ENCODE measurements around the gene CDH4. TPM values are rescaled to one million over a fixed set of nuclear protein-coding genes. Genes with fewer than 3 reads are reported as not detected.

The CDH4 gene
- total RNA-seq, 1 experiment from 2014 or later, result 25.0 TPM

DNA sequence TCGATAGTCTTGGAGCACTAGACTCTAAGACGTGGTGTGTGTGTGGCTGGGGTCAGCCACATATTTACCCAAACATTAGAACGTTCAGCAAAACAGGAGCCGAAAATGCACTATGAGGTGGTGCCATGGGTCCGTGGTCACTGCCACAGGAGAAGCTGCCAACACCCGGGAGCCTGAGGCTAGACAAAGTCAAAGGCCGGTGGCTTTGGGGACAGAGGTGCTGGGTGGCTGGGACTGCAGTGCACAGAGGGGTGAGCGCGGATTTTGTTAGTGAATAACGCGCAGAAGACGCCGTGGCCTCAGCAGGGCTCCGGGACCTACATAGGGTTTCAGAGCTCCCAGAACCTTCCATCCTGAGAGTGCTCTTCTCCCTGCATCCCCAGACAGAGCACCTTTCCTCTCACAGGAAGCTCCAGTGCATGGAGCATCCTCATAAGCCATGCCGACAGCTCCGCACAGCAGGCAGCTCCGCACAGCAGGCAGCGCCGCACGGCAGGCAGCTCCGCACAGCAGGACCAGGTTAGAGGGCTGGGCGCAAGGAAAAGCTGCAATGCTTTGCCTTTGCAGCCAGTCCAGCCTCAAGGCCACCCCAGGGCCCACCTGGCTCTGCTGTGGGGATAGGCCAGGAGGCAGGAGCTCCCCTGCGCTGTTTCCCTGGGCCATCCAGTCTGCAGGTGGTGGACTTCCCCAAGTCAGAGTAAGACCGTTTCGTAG lies 509.5 kb downstream of the CDH4 start:
- intact Hi-C loops (cut with micrococcal nuclease), result no loop called here
- H3K27me3 Mint-ChIP-seq (ENCODE audit: insufficient read depth, unreplicated experiment), result no peaks in the 10 kb centered on the region
- ChIA-PET POLR2A (no interaction called here), CTCF (no interaction called here)
- H3K27ac Mint-ChIP-seq (ENCODE audit: low read depth, unreplicated experiment), result no peak overlapping the region
- TF ChIP-seq CTCF (IDR thresholded peaks at IDR 0.05; ENCODE audit: unreplicated experiment), result no peak
- no peaks in the 10 kb centered on the region for H3K9me3 Mint-ChIP-seq (ENCODE audit: unreplicated experiment)
- DNase-seq (ENCODE audit: unreplicated experiment), result no peak
- no TSS peak for BruUV-seq (replicated peaks)
- peaks cover 12% of the 10 kb centered on the region for H3K4me1 Mint-ChIP-seq (ENCODE audit: insufficient read depth, unreplicated experiment)
- no peak overlapping the region for H3K4me3 Mint-ChIP-seq (ENCODE audit: unreplicated experiment)
- H3K36me3 Mint-ChIP-seq (ENCODE audit: insufficient read depth, unreplicated experiment), result no peaks in the 10 kb centered on the region

GRCh38 chr20:61762167-61762710 lies 510.2 kb downstream of the CDH4 start:
- CTCF ChIA-PET, result interaction anchor here (0.5 kb wide), 1 partner anchor 956 kb away, joined by 3 read pairs; no protein-coding TSS in a partner anchor
- no TSS peak for BruUV-seq (replicated peaks)
- no peak for DNase-seq (ENCODE audit: unreplicated experiment)
- intact Hi-C loops (cut with micrococcal nuclease), result no loop called here
- TF ChIP-seq CTCF (IDR thresholded peaks at IDR 0.05; ENCODE audit: unreplicated experiment), result no peak
- H3K27ac Mint-ChIP-seq (ENCODE audit: low read depth, unreplicated experiment), result no peak overlapping the region
- no peak overlapping the region for H3K4me3 Mint-ChIP-seq (ENCODE audit: unreplicated experiment)
- H3K9me3 Mint-ChIP-seq (ENCODE audit: unreplicated experiment), result no peaks in the 10 kb centered on the region
- H3K36me3 Mint-ChIP-seq (ENCODE audit: insufficient read depth, unreplicated experiment), result no peaks in the 10 kb centered on the region
- POLR2A ChIA-PET, result no interaction called here
- H3K27me3 Mint-ChIP-seq (ENCODE audit: insufficient read depth, unreplicated experiment), result no peaks in the 10 kb centered on the region
- H3K4me1 Mint-ChIP-seq (ENCODE audit: insufficient read depth, unreplicated experiment), result peaks cover 12% of the 10 kb centered on the region

- Mint-ChIP-seq H3K9me3 (ENCODE audit: unreplicated experiment) (no peaks in the 10 kb centered on the region), H3K27ac (ENCODE audit: low read depth, unreplicated experiment) (no peak overlapping the region), H3K4me1 (ENCODE audit: insufficient read depth, unreplicated experiment) (peaks cover 6% of the 10 kb centered on the region), H3K36me3 (ENCODE audit: insufficient read depth, unreplicated experiment) (no peaks in the 10 kb centered on the region), H3K27me3 (ENCODE audit: insufficient read depth, unreplicated experiment) (no peaks in the 10 kb centered on the region), H3K4me3 (ENCODE audit: unreplicated experiment) (no peak overlapping the region)
- TF ChIP-seq CTCF (IDR thresholded peaks at IDR 0.05; ENCODE audit: unreplicated experiment), result no peak
- intact Hi-C loops (cut with micrococcal nuclease), result no loop called here
- ChIA-PET POLR2A (no interaction called here), CTCF (no interaction called here)
- BruUV-seq (replicated peaks), result no TSS peak
- DNase-seq (ENCODE audit: unreplicated experiment), result no peak
These were observed 511.1 kb downstream of the CDH4 start for GRCh38 chr20:61762886-61763739.

DNA sequence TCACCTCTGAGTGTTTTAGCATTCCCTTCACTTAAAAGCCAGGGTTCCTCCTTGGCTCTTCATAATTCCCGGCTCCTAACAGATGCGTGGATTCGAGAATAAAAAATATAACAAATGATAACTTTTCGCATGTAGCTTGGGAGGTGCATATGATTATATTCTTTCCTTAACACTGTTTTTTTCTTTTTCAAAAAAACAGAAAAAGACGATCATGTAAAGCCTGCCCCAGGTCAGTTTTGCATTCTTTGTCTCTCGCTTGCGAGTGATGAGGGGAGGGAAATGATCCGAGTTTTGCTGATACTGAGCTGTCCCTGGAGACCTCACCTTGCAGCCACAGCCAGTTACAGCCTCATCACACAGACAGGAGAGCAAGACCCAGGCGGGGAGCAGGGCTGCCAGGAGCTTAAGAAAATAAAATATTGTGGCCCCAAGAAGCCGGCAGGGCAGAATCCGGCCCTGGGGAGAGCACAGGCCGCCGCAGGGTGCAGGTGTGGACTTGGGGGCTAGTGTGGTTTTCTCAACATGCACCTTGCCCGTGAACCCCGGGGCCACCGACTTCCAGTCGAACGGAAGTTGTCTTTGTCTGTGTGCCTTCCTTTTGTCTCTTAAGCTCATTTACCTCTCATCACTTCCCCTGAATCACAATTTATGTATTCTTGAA lies 511.8 kb downstream of the CDH4 start:
- H3K4me3 Mint-ChIP-seq (ENCODE audit: unreplicated experiment), result no peak overlapping the region
- DNase-seq (ENCODE audit: unreplicated experiment), result no peak
- no peaks in the 10 kb centered on the region for H3K27me3 Mint-ChIP-seq (ENCODE audit: insufficient read depth, unreplicated experiment)
- no TSS peak for BruUV-seq (replicated peaks)
- no peaks in the 10 kb centered on the region for H3K4me1 Mint-ChIP-seq (ENCODE audit: insufficient read depth, unreplicated experiment)
- no peaks in the 10 kb centered on the region for H3K36me3 Mint-ChIP-seq (ENCODE audit: insufficient read depth, unreplicated experiment)
- POLR2A ChIA-PET, result no interaction called here
- TF ChIP-seq CTCF (IDR thresholded peaks at IDR 0.05; ENCODE audit: unreplicated experiment), result no peak
- H3K9me3 Mint-ChIP-seq (ENCODE audit: unreplicated experiment), result no peaks in the 10 kb centered on the region
- H3K27ac Mint-ChIP-seq (ENCODE audit: low read depth, unreplicated experiment), result no peak overlapping the region
- CTCF ChIA-PET, result interaction anchor here (0.5 kb wide), 1 partner anchor 220 kb away, joined by 3 read pairs; no protein-coding TSS in a partner anchor
- intact Hi-C loops (cut with micrococcal nuclease), result no loop called here

Measured in MCF 10A (cell line).